OCI-LY3 (cell line): ENCODE measurements around the gene MFSD11.

Experiments used
- H2AFZ ChIP-seq: fragments of 200-600, 300-600 bp; shearing (Covaris generic); 2 replicates; pipeline ENCODE4 v1.6.0; 2014; ENCODE audit warnings: antibody characterized with exemption, low read depth, low read length
- H3K27ac ChIP-seq: fragments of 200-600, 300-600 bp; sonication (generic); 2 replicates; pipeline ENCODE4 v1.5.1; 2014; ENCODE audit warnings: mild to moderate bottlenecking, low read length, moderate library complexity, mixed read lengths
- H3K27me3 ChIP-seq: fragments of 200-600, 300-600 bp; sonication (generic); 2 replicates; pipeline ENCODE4 v1.6.1; 2014; ENCODE audit warnings: low read depth, low read length, mixed read lengths
- H3K36me3 ChIP-seq: fragments of 200-600, 300-600 bp; sonication (generic); replicated peaks from 2 replicates; pipeline ENCODE3; 2014; ENCODE audit warnings: low read depth, low read length, mixed read lengths
- H3K4me1 ChIP-seq: fragments of 300-600, 200-600 bp; sonication (generic); 2 replicates; pipeline ENCODE4 v1.6.1; 2014; ENCODE audit warnings: low read length, mixed read lengths
- H3K4me2 ChIP-seq: fragments of 200-600, 300-600 bp; sonication (generic); 2 replicates; pipeline ENCODE4 v1.6.1; 2014; ENCODE audit warnings: low read length, mixed read lengths
- H3K4me3 ChIP-seq: fragments of 300-600, 200-600 bp; sonication (generic); 2 replicates; pipeline ENCODE4 v1.5.1; 2014; ENCODE audit warnings: antibody characterized with exemption, mild to moderate bottlenecking, low read length, moderate library complexity
- H3K79me2 ChIP-seq: fragments of 300-600, 200-600 bp; shearing (Covaris generic); 2 replicates; pipeline ENCODE4 v1.6.1; 2014; ENCODE audit warnings: mild to moderate bottlenecking, low read length, mixed read lengths
- H3K9ac ChIP-seq: fragments of 300-600, 200-600 bp; shearing (Covaris generic); 2 replicates; pipeline ENCODE4 v1.6.0; 2014; ENCODE audit warnings: mild to moderate bottlenecking, low read length, moderate library complexity
- H3K9me3 ChIP-seq: fragments of 200-600, 300-600 bp; shearing (Covaris generic); 2 replicates; pipeline ENCODE4 v1.6.1; 2014; ENCODE audit warnings: low read length, mixed read lengths; ENCODE audit not compliant: insufficient read depth
- H4K20me1 ChIP-seq: fragments of 200-600, 300-600 bp; sonication (generic); 2 replicates; pipeline ENCODE4 v1.6.1; 2016; ENCODE audit warnings: low read length, mixed read lengths; ENCODE audit not compliant: insufficient read depth
- CTCF ChIP-seq: fragments of 200-600, 300-600 bp; sonication (generic); IDR thresholded peaks from 2 replicates; pipeline ENCODE4 v1.5.1; 2014; ENCODE audit warnings: antibody characterized with exemption, low read length, low read depth
- EZH2phosphoT487 ChIP-seq: fragments of 200-600 bp; shearing (Covaris generic); IDR thresholded peaks from 2 replicates; pipeline ENCODE4 v1.6.1; 2018; ENCODE audit warnings: antibody characterized with exemption, mixed run types, low read depth

The MFSD11 gene

GRCh38 chr17:76734080-76734840 lies 3.7 kb upstream of the MFSD11 start:
- peak overlapping the region; percentile 92 for H3K4me2 ChIP-seq
- H3K9me3 ChIP-seq, result no peaks in the 10 kb centered on the region
- peaks cover 49% of the 10 kb centered on the region for H4K20me1 ChIP-seq
- peak overlapping the region; percentile 99 for H3K9ac ChIP-seq
- peaks cover 57% of the 10 kb centered on the region for H3K36me3 ChIP-seq
- H2AFZ ChIP-seq, result no peak overlapping the region
- no peaks in the 10 kb centered on the region for H3K27me3 ChIP-seq
- H3K4me1 ChIP-seq, result peaks cover 30% of the 10 kb centered on the region
- H3K27ac ChIP-seq, result peak overlapping the region; percentile 84
- peak overlapping the region; percentile 98 for H3K4me3 ChIP-seq
- peaks cover 85% of the 10 kb centered on the region for H3K79me2 ChIP-seq
- TF ChIP-seq CTCF (no peak), EZH2phosphoT487 (no peak)

- Histone ChIP-seq H3K4me1 (peaks cover 30% of the 10 kb centered on the region), H3K27ac (peak overlapping the region; percentile 84), H3K9ac (peak overlapping the region; percentile 99), H4K20me1 (peaks cover 45% of the 10 kb centered on the region), H3K36me3 (peaks cover 53% of the 10 kb centered on the region), H3K79me2 (peaks cover 78% of the 10 kb centered on the region), H3K4me2 (peak overlapping the region; percentile 92), H2AFZ (no peak overlapping the region), H3K4me3 (peak overlapping the region; percentile 98), H3K9me3 (no peaks in the 10 kb centered on the region), H3K27me3 (no peaks in the 10 kb centered on the region)
- TF ChIP-seq EZH2phosphoT487 (no peak), CTCF (no peak)
Measured at GRCh38 chr17:76735006-76735405, 2.9 kb upstream of the MFSD11 start.

DNA sequence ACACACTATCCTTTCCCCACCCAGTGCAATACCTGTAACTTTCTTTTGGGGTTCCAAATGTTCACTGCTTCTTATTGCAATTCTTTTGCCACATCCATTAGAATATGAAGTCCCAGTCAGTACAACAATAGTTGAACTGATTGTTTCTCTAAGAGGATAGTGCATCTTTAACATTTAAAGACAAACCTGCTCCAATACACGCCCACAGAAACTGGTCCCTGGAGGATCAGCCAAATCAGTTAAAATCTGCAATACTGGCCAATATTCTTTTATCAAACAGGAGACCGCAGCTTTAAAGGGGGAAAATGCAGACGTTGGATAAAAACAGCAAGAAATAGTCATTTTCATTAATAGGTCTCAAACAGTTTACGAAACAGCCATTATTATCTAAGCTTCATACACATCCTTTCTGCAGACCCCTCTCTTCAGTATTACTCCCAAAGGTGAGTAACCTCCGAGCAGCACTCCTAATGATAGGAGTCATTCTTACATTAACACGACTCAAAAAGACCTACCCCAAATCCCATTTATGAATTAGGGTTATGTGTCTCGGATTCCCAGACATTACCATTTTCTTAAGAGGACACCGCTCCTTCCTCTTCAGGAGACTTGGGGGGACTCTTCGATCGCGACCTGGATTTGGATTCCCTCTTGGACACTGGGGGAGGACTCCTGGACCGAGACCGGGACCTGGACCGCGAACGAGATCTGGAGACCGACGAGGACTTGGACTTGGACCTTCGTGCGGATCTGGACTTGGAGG lies 2.2 kb upstream of the MFSD11 start:
- peaks cover 72% of the 10 kb centered on the region for H3K79me2 ChIP-seq
- peak overlapping the region; percentile 99 for H3K9ac ChIP-seq
- peaks cover 30% of the 10 kb centered on the region for H3K4me1 ChIP-seq
- H3K27ac ChIP-seq, result peak overlapping the region; percentile 84
- no peaks in the 10 kb centered on the region for H3K27me3 ChIP-seq
- peaks cover 45% of the 10 kb centered on the region for H4K20me1 ChIP-seq
- no peak for TF ChIP-seq EZH2phosphoT487
- TF ChIP-seq CTCF, result no peak
- H3K4me2 ChIP-seq, result peak overlapping the region; percentile 92
- H3K9me3 ChIP-seq, result no peaks in the 10 kb centered on the region
- H2AFZ ChIP-seq, result no peak overlapping the region
- H3K4me3 ChIP-seq, result peak overlapping the region; percentile 98
- H3K36me3 ChIP-seq, result peaks cover 53% of the 10 kb centered on the region

DNA sequence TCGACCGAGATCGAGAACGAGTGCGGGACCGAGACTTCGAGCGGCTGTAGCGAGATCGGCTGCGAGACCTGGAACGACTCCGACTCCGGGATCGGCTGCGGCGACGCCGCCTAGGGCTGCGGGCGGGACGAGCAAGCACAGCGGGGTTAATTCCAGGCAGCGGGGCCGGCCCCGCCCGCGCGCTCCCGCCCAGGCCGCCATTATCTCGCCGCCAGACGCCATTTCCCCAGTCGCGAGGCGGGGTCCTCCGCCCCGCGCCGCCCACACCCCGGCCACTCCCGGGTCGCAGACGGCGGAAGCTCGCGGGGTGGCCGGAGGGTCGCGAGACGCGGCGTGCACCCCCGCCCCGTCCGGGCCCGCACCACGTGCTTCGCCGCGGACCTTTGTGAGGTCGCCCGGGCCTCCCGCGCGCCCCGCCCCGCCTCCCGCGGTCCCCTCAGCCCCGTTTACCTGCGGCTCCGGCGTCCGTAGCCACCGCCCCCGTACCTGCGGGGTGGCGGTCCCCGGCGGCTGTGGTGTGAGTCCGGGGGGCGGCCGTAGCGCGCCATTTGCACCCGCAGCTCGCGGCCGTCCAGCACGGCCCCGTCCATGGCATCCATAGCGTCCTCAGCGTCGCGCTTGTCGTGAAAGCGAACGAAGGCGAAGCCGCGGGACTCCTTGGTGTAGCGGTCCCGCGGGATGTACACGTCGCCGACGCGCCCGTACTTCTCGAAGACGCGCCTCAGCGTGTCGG lies 1.4 kb upstream of the MFSD11 start:
- Histone ChIP-seq H3K9ac (peak overlapping the region; percentile 99), H3K79me2 (peaks cover 66% of the 10 kb centered on the region), H3K27me3 (no peaks in the 10 kb centered on the region), H3K9me3 (no peaks in the 10 kb centered on the region), H3K36me3 (peaks cover 49% of the 10 kb centered on the region), H3K4me3 (peak overlapping the region; percentile 98), H4K20me1 (peaks cover 42% of the 10 kb centered on the region), H3K4me1 (peaks cover 30% of the 10 kb centered on the region), H3K4me2 (peak overlapping the region; percentile 92), H2AFZ (no peak overlapping the region), H3K27ac (peak overlapping the region; percentile 84)
- TF ChIP-seq CTCF (no peak), EZH2phosphoT487 (no peak)
